VCaP (cell line): ENCODE data around the gene TMIGD1.

Experiments
- H3K27ac ChIP-seq: fragments of 450-650 bp; 2 replicates; pipeline ENCODE4 v1.5.1; 2017
- CTCF ChIP-seq: fragments of 450-650 bp; conservative IDR thresholded peaks from 2 replicates; pipeline ENCODE4 v1.5.1; 2017; ENCODE audit warnings: mild to moderate bottlenecking, moderate library complexity

The TMIGD1 gene

GRCh38 chr17:30339086-30339485 lies 5.2 kb upstream of the TMIGD1 start:
- H3K27ac ChIP-seq = no peak overlapping the region
- no peak for TF ChIP-seq CTCF

- TF ChIP-seq CTCF = no peak
- no peak overlapping the region for H3K27ac ChIP-seq
These were observed 3.6 kb upstream of the TMIGD1 start for GRCh38 chr17:30337393-30337999.

- no peak overlapping the region for H3K27ac ChIP-seq
- peak; percentile 83 for TF ChIP-seq CTCF
These were observed 2.7 kb upstream of the TMIGD1 start for GRCh38 chr17:30336369-30337171.

GRCh38 chr17:30334421-30334820 lies 564 bp upstream of the TMIGD1 start:
- TF ChIP-seq CTCF = no peak
- H3K27ac ChIP-seq = no peak overlapping the region

GRCh38 chr17:30332057-30332542 lies 1.8 kb downstream of the TMIGD1 start:
- H3K27ac ChIP-seq = no peak overlapping the region
- no peak for TF ChIP-seq CTCF

- no peak for TF ChIP-seq CTCF
These were observed 7.0 kb downstream of the TMIGD1 start for GRCh38 chr17:30326809-30327208.

GRCh38 chr17:30324723-30325122 lies 9.1 kb downstream of the TMIGD1 start:
- H3K27ac ChIP-seq = no peak overlapping the region
- TF ChIP-seq CTCF = no peak

More at GRCh38 chr17:30326809-30327208, 7.0 kb downstream of the TMIGD1 start:
- no peak overlapping the region for H3K27ac ChIP-seq
